ENCODE measurements around the gene CD48.

The CD48 gene

GRCh38 chr1:160711276-160711601 lies 383 bp downstream of the CD48 start:
- TF ChIP-seq, protein P1, sequence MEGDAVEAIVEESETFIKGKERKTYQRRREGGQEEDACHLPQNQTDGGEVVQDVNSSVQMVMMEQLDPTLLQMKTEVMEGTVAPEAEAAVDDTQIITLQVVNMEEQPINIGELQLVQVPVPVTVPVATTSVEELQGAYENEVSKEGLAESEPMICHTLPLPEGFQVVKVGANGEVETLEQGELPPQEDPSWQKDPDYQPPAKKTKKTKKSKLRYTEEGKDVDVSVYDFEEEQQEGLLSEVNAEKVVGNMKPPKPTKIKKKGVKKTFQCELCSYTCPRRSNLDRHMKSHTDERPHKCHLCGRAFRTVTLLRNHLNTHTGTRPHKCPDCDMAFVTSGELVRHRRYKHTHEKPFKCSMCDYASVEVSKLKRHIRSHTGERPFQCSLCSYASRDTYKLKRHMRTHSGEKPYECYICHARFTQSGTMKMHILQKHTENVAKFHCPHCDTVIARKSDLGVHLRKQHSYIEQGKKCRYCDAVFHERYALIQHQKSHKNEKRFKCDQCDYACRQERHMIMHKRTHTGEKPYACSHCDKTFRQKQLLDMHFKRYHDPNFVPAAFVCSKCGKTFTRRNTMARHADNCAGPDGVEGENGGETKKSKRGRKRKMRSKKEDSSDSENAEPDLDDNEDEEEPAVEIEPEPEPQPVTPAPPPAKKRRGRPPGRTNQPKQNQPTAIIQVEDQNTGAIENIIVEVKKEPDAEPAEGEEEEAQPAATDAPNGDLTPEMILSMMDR (IDR thresholded peaks at IDR 0.05): no peak
- H3K36me3 ChIP-seq: no peaks in the 10 kb centered on the region
- no peak overlapping the region for H3K27ac ChIP-seq

DNA sequence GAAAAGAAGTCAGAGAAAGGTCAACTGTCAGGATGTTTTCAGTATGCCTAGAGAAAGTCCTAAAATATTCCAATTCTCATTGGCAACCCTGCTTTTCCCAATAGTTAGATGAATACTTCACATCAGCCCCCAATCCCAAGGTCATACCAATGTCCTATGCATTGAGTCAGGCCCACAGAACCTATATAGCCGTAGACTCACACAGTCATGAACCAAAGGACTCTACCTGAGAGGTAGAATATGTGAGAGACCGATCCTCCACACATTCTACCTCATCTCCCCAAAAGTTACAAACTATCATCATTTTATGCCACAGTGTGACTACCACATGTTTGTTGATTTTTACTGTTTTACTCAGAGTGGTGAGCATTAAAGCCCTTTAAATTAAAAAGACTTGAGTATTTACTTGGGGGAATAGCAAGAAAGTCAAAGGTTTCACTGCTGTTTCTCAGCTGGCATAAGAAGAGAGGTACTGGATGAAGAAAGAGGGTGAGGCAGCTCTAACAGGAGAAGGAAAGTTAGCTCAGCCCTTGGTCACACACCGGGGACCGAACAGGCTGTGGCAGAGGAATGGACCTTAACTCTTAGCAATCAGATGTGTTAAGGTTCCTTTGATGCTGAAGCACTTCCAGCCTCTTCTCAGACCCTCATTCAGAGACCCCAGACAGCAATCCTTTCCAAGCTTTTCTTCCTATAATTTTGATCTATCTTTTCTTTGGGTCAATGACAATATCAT lies 937 bp downstream of the CD48 start:
- DNase-seq: no peak
- no peaks in the 10 kb centered on the region for H3K36me3 ChIP-seq
- no peak overlapping the region for H3K27ac ChIP-seq
- H3K4me3 ChIP-seq: no peak overlapping the region
- H3K4me1 ChIP-seq: no peaks in the 10 kb centered on the region
- H3K9me3 ChIP-seq: no peaks in the 10 kb centered on the region
- no peaks in the 10 kb centered on the region for H3K27me3 ChIP-seq
- TF ChIP-seq, protein P1 (IDR thresholded peaks at IDR 0.05): no peak
- intact Hi-C loops (cut with DNase I; ENCODE audit: low total_unique reads): no loop called here

More at GRCh38 chr1:160711276-160711601, 383 bp downstream of the CD48 start:
- Histone ChIP-seq H3K27me3 (no peaks in the 10 kb centered on the region), H3K9me3 (no peaks in the 10 kb centered on the region), H3K4me1 (no peaks in the 10 kb centered on the region), H3K4me3 (no peak overlapping the region)
- no peak for DNase-seq
- intact Hi-C loops (cut with DNase I; ENCODE audit: low total_unique reads): no loop called here

- Histone ChIP-seq H3K9me3 (no peaks in the 10 kb centered on the region), H3K4me1 (no peaks in the 10 kb centered on the region), H3K27me3 (no peaks in the 10 kb centered on the region), H3K27ac (no peak overlapping the region), H3K36me3 (no peaks in the 10 kb centered on the region), H3K4me3 (no peak overlapping the region)
- intact Hi-C loops (cut with DNase I; ENCODE audit: low total_unique reads): no loop called here
- DNase-seq: no peak
- TF ChIP-seq, protein P1 (IDR thresholded peaks at IDR 0.05): no peak
These were observed 1.9 kb downstream of the CD48 start for GRCh38 chr1:160709715-160710114.

GRCh38 chr1:160708801-160709200 lies 2.8 kb downstream of the CD48 start:
- no peak for DNase-seq
- no peaks in the 10 kb centered on the region for H3K27me3 ChIP-seq
- no peaks in the 10 kb centered on the region for H3K4me1 ChIP-seq
- H3K9me3 ChIP-seq: no peaks in the 10 kb centered on the region
- TF ChIP-seq, protein P1 (IDR thresholded peaks at IDR 0.05): no peak
- H3K27ac ChIP-seq: no peak overlapping the region
- no peaks in the 10 kb centered on the region for H3K36me3 ChIP-seq
- intact Hi-C loops (cut with DNase I; ENCODE audit: low total_unique reads): no loop called here
- no peak overlapping the region for H3K4me3 ChIP-seq

DNA sequence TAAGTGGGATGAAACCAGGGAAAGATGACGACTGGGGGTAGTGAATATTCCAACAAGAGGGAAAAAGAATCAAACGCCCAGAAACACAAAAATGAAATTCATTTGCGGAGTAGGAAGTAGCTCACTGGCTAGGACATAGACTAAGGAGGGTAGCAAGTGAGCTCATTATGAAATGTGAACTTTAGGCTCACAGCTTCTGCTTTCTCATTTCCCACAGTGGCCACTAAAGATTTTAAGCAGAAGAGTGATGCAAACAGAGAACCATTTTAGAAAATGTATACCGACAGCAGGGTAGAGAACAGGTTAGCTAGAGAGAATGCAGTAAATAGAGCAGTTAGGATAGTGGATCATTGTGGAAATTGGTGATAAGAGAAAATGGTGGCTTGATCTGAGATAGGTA lies 3.5 kb downstream of the CD48 start:
- intact Hi-C loops (cut with DNase I; ENCODE audit: low total_unique reads): no loop called here
- no peak overlapping the region for H3K27ac ChIP-seq
- TF ChIP-seq, protein P1 (IDR thresholded peaks at IDR 0.05): no peak
- H3K27me3 ChIP-seq: no peaks in the 10 kb centered on the region
- DNase-seq: no peak
- no peaks in the 10 kb centered on the region for H3K4me1 ChIP-seq
- H3K36me3 ChIP-seq: no peaks in the 10 kb centered on the region
- H3K4me3 ChIP-seq: no peak overlapping the region
- no peaks in the 10 kb centered on the region for H3K9me3 ChIP-seq

All from tibial artery (tissue), 4 donors.